Stomach (tissue), 4 donors: ENCODE measurements around the gene SMYD3.

Source experiments
- POLR2A ChIP-seq, 4 donors: fragments of 450-650 bp; IDR thresholded peaks; one replicate each; pipeline ENCODE4 v1.6.1; 2016; ENCODE audit warnings: antibody characterized with exemption in 4 of 4, control low read depth in 2 of 4, mild to moderate bottlenecking in 1 of 4, moderate library complexity in 1 of 4
- TF ChIP-seq, protein P1 (sequence below), 7 experiments: fragments of 450-650 bp in 4 of 7; fragments of 200-600 bp in 3 of 7; sonication (generic) in 3 of 7; IDR thresholded peaks; one replicate each; pipeline ENCODE4 v1.5.1; 2016 to 2019; ENCODE audit warnings: antibody characterized with exemption in 7 of 7, control low read depth in 2 of 7, mild to moderate bottlenecking in 1 of 7

DNA sequence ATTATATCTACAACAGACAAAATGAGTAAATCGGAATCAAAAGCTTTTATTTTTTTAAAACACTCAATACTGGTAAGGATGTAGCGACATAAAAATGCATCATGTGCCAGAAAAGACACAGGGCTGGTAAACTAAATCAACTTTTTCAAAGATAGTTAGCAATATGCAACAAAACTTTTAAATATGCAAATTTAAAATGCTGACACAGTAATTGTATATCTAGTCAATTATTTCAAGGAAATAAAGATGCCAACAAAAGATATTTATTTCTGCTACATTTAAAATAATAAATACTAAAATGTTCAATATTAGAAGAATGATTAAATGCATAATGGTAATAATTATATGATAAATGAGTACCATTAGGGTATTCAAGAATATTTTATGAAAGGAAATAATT, 295.1 kb downstream of the SMYD3 start:
- no peak for TF ChIP-seq POLR2A (IDR thresholded peaks at IDR 0.05)
- TF ChIP-seq, protein P1, sequence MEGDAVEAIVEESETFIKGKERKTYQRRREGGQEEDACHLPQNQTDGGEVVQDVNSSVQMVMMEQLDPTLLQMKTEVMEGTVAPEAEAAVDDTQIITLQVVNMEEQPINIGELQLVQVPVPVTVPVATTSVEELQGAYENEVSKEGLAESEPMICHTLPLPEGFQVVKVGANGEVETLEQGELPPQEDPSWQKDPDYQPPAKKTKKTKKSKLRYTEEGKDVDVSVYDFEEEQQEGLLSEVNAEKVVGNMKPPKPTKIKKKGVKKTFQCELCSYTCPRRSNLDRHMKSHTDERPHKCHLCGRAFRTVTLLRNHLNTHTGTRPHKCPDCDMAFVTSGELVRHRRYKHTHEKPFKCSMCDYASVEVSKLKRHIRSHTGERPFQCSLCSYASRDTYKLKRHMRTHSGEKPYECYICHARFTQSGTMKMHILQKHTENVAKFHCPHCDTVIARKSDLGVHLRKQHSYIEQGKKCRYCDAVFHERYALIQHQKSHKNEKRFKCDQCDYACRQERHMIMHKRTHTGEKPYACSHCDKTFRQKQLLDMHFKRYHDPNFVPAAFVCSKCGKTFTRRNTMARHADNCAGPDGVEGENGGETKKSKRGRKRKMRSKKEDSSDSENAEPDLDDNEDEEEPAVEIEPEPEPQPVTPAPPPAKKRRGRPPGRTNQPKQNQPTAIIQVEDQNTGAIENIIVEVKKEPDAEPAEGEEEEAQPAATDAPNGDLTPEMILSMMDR (IDR thresholded peaks at IDR 0.05): no peak
